BLaER1 (cell line): ENCODE data around the gene SLC6A3.
A peak's percentile ranks its signal among the peaks of the same experiment; 100 is the strongest.

Source experiments
- H3K27ac ChIP-seq: shearing (Covaris generic); formaldehyde crosslinking; 2 replicates; pipeline ENCODE4 v1.8.1; 2022
- H3K27me3 ChIP-seq: shearing (Covaris generic); formaldehyde crosslinking; 2 replicates; pipeline ENCODE4 v1.8.1; 2022
- H3K36me3 ChIP-seq: shearing (Covaris generic); formaldehyde crosslinking; 2 replicates; pipeline ENCODE4 v1.8.1; 2022
- H3K4me1 ChIP-seq: shearing (Covaris generic); formaldehyde crosslinking; 2 replicates; pipeline ENCODE4 v1.8.1; 2022
- H3K4me2 ChIP-seq: shearing (Covaris generic); formaldehyde crosslinking; 2 replicates; pipeline ENCODE4 v1.8.1; 2022
- H3K4me3 ChIP-seq: shearing (Covaris generic); formaldehyde crosslinking; 2 replicates; pipeline ENCODE4 v1.8.1; 2022
- H3K9ac ChIP-seq: shearing (Covaris generic); formaldehyde crosslinking; 2 replicates; pipeline ENCODE4 v1.8.1; 2022
- H3K9me3 ChIP-seq: shearing (Covaris generic); formaldehyde crosslinking; 2 replicates; pipeline ENCODE4 v1.8.1; 2022
- H4K20me1 ChIP-seq: shearing (Covaris generic); formaldehyde crosslinking; 2 replicates; pipeline ENCODE4 v1.8.1; 2022
- Cebpa-rat ChIP-seq: shearing (Covaris generic); IDR thresholded peaks from 2 replicates; pipeline ENCODE4 v1.8.1; 2022

The SLC6A3 gene

DNA sequence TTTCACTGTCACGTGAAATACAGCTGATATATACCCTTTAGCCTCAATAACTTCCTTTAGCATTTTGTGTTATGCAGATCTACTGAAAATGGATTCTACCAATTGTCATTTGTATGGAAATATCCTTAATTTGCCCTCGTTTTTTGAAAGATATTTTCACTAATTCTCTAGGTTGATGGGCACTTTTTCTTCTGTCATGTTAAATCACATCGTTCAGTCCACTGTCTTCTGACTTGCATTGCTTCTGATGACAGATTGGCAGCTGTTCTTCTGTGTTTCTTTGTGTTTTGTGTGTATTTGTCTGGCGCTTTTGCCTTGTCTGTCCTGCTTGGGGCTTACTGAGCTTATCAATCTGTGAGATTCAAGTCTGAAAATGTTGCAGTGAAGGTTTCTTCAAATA, 90.7 kb downstream of the SLC6A3 start:
- TF ChIP-seq Cebpa-rat, result no peak
- no peaks in the 10 kb centered on the region for H3K9me3 ChIP-seq
- peaks cover 13% of the 10 kb centered on the region for H3K4me1 ChIP-seq
- no peak overlapping the region for H3K4me3 ChIP-seq
- H3K27me3 ChIP-seq, result no peaks in the 10 kb centered on the region
- no peaks in the 10 kb centered on the region for H4K20me1 ChIP-seq
- H3K27ac ChIP-seq, result no peak overlapping the region
- H3K9ac ChIP-seq, result no peak overlapping the region
- H3K36me3 ChIP-seq, result no peaks in the 10 kb centered on the region
- no peak overlapping the region for H3K4me2 ChIP-seq

DNA sequence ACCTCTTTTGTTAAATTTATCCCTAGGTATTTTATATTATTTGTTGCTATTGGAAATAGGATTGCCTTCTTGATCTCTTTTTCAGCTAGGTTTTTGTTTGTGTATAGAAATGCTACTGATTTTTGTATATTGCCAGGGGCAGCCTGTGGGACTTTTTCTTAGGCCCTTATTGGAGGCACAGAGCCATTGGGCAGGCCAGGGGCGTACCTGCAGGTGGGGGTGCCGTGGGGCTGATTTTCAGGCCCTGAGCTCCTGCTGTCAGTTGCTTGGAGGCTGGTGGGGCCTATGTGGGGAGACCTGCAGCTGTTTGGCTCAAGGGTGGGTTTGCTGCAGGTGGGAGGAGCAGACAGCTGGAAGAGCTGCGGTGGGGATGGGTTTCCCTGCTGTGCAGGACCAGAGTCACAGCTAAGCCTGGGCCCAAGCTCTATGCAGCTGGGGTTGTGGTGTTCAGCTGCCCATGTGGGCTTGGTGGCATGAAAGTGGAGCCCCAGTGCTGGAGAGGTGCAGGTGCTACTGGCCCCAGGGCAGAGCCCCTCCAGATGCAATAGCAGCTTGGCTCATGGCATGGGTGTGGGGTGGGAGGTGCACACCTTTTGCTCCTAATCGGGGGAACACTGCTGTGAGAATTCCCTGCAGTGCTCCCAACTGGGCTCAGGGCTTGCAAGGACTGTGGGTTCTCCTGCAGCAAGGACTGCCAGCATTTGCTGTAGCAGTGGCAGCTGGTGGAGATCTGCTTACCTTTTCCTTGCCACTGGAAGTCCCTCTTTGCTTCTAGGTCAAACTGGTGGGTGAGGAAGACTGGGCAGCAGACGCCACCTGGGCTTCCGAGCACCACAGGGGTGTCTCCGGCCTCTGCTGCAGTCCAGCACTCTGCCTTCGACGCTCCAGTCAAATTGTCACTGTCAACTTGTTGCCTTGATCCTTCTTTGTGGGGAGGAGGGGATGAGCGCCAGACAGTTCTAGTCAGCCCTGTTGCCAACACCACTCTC, 92.7 kb downstream of the SLC6A3 start:
- no peak overlapping the region for H3K4me3 ChIP-seq
- no peak overlapping the region for H3K9ac ChIP-seq
- peak overlapping the region; percentile 5; the same call in 1 of the 2 replicates for H3K4me2 ChIP-seq
- H3K36me3 ChIP-seq, result no peaks in the 10 kb centered on the region
- TF ChIP-seq Cebpa-rat, result no peak
- no peaks in the 10 kb centered on the region for H3K27me3 ChIP-seq
- no peaks in the 10 kb centered on the region for H3K9me3 ChIP-seq
- no peaks in the 10 kb centered on the region for H4K20me1 ChIP-seq
- H3K27ac ChIP-seq, result no peak overlapping the region
- H3K4me1 ChIP-seq, result peaks cover 34% of the 10 kb centered on the region

DNA sequence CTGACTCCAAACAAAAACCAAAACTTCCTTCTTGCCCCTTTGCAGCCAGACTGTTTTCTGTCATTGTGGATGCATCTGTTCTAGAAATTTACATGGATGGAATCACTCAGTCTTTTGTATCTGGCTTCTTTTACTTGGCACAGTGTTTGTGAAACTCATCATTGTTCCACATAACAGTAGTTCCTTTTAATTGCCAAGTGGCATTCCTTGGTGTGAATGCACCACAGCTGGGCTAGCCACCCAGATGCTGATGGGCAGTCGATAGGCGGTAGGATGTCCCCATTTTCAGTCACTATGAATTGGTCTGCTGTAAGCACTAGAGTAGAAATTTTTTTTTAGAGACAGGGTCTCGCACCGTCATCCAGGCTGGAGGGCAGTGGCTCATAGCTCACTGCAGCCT, 94.1 kb downstream of the SLC6A3 start:
- Histone ChIP-seq H3K27me3 (no peaks in the 10 kb centered on the region), H3K4me1 (peaks cover 46% of the 10 kb centered on the region)

DNA sequence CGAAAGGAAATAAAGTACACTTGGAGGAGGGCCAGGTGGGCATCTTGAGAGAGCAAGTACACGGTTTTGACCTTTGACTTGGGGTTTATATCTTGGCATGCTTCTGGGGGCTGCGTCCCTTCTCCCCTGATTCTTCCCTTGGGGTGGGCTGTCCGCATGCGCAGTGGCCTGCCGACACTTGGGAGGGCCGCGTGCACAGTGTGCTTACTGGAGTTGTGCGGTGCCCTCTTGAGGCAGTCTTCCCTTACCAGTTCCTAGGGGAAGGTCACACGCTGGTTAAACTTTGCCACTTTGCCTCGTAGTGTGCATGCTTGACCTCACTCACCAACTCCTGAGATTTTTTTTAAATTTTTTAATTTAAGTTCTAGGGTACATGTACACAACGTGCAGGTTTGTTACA, 96.0 kb downstream of the SLC6A3 start:
- H3K27ac ChIP-seq, result no peak overlapping the region
- H3K9ac ChIP-seq, result no peak overlapping the region
- H3K4me2 ChIP-seq, result peak overlapping the region; percentile 62

More for the DNA sequence above, 94.1 kb downstream of the SLC6A3 start:
- H3K4me2 ChIP-seq, result no peak overlapping the region
- no peaks in the 10 kb centered on the region for H4K20me1 ChIP-seq
- no peak overlapping the region for H3K27ac ChIP-seq
- H3K9me3 ChIP-seq, result no peaks in the 10 kb centered on the region
- no peak overlapping the region for H3K9ac ChIP-seq
- H3K36me3 ChIP-seq, result no peaks in the 10 kb centered on the region
- H3K4me3 ChIP-seq, result no peak overlapping the region
- no peak for TF ChIP-seq Cebpa-rat

DNA sequence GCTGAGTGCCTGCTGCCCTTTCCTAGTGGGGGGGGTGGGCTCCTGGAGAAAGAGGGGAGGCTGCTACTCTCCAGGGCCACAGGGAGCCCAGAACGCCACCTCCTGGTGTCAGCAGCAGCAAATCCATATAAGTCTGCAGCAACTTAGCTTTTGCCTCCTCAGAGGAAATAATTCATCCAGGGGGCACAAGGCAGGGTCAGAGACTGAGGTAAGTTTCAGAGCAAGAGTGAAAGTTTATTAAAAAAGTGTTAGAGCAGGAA, 96.3 kb downstream of the SLC6A3 start:
- TF ChIP-seq Cebpa-rat, result no peak
- Histone ChIP-seq H3K36me3 (no peaks in the 10 kb centered on the region), H3K27me3 (no peaks in the 10 kb centered on the region), H3K4me2 (peak overlapping the region; percentile 62), H3K9me3 (no peaks in the 10 kb centered on the region), H4K20me1 (peaks cover 5% of the 10 kb centered on the region), H3K9ac (no peak overlapping the region), H3K4me3 (no peak overlapping the region), H3K27ac (0 out of 2 replicates have a peak overlapping the region, but pooled peaks have one; percentile 19), H3K4me1 (peaks cover 58% of the 10 kb centered on the region)

More for the DNA sequence above, 96.0 kb downstream of the SLC6A3 start:
- Histone ChIP-seq H3K4me1 (peaks cover 55% of the 10 kb centered on the region), H3K36me3 (no peaks in the 10 kb centered on the region), H4K20me1 (peaks cover 2% of the 10 kb centered on the region; the same call in 1 of the 2 replicates), H3K4me3 (no peak overlapping the region), H3K9me3 (no peaks in the 10 kb centered on the region), H3K27me3 (no peaks in the 10 kb centered on the region)
- no peak for TF ChIP-seq Cebpa-rat

DNA sequence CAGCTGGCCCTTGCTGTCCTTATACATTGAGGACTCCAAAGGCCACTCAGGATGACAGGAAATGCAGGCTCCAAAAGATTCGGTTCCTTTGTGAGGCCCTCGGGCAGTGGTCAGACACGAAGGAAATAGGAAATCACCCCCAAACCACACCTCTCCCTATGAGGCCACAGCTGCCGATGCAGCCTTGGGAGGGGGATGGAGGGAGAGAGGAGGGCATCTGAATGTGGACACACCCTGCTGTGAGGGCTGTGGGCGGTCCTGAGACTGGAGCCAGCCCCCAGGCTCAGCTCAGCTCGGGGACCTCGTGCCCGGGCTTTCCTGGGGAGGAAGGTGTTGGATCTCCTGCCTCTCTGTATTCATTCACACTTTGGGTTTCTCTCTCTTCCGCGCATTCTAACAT, 97.7 kb downstream of the SLC6A3 start:
- peaks cover 10% of the 10 kb centered on the region for H3K36me3 ChIP-seq
- peak overlapping the region; percentile 62 for H3K4me2 ChIP-seq
- H3K9ac ChIP-seq, result no peak overlapping the region
- H3K9me3 ChIP-seq, result no peaks in the 10 kb centered on the region
- H4K20me1 ChIP-seq, result peaks cover 18% of the 10 kb centered on the region
- TF ChIP-seq Cebpa-rat, result no peak
- peaks cover 66% of the 10 kb centered on the region for H3K4me1 ChIP-seq
- peak overlapping the region; percentile 16; the same call in 1 of the 2 replicates for H3K27ac ChIP-seq
- H3K4me3 ChIP-seq, result no peak overlapping the region
- no peaks in the 10 kb centered on the region for H3K27me3 ChIP-seq

DNA sequence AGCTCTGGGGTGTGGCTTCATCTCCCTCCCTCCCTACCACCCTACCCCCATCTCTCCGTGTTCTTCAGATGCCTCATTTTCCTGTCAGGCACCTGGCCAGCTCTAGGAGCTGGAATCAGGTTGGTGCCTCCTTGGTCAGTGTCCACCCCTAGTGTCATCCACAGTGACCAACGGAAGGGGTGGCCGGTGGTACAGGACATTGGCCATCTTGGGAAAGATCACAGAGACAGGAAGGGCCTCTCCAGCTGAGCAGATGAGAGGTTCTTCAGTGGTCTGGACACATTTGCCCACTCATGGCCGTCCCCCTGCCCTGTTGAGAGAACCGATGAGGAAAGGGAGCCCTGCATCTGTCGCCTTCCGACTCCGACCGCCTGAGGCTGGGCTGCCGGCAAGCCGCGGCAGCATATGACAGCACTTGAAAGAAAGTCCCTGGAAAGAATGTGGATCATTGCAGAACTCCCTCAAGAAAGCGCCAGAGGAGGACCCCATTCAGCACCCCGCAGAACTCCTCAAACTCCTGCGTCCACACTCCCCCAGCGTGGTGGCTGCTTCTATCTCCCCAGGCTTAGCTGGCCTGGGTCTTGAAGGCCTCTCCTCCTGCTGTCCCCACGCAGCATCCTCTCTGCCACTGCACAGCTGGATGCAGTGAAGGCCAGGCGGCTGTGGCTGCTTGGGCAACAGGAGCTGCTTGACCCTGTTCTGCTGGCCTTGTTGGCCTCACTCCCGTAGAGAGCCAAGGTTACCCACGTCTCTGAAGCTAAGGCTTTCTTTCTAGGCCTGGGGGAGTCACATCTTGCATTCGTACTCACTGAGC, 98.4 kb downstream of the SLC6A3 start:
- peak overlapping the region; percentile 96 for H3K4me2 ChIP-seq
- H3K4me1 ChIP-seq, result peaks cover 68% of the 10 kb centered on the region
- peaks cover 26% of the 10 kb centered on the region for H4K20me1 ChIP-seq
- no peak overlapping the region for H3K4me3 ChIP-seq
- H3K9ac ChIP-seq, result no peak overlapping the region
- no peaks in the 10 kb centered on the region for H3K27me3 ChIP-seq
- no peaks in the 10 kb centered on the region for H3K9me3 ChIP-seq
- H3K36me3 ChIP-seq, result peaks cover 18% of the 10 kb centered on the region
- H3K27ac ChIP-seq, result peak overlapping the region; percentile 16; the same call in 1 of the 2 replicates
- no peak for TF ChIP-seq Cebpa-rat

DNA sequence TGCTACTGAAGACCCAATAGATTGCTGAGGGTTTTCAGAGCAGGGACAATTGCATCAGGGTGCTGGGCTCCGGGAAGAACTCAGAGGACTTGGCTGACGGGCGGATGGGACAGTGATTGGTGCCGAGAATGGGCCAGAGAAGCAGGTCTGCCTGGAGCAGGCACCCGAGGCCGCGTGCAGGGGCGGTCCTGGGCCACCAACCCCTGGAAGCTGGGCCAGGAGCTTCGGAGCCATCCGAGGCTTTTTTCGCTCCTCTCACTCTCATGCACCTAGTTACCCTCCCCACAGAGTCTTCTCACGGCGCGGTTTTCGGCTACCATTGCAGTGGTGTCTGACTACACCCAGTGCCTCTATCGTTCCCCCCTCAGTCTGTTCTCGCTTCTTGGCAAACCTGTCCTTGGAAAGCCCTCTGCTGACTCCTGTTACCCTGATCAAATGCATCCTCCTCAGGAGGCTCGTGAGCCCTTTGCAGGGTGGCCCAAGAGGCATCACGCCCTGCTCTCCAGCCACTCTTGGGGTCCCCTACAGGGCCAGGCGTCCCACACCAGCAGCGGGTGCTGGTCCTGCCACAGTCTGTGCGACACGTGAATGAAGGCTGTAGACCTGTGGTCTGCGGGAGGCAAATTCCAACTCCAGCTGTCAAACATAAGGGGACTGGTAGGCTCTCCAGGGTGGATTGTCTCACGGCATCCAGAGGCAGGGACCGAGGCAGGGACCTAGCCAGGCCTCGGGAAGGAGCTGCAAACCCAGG, 99.2 kb downstream of the SLC6A3 start:
- Histone ChIP-seq H3K27ac (no peak overlapping the region; the same call in 1 of the 2 replicates), H3K4me1 (peaks cover 76% of the 10 kb centered on the region), H3K9ac (peak overlapping the region; percentile 88), H3K9me3 (no peaks in the 10 kb centered on the region), H4K20me1 (peaks cover 34% of the 10 kb centered on the region), H3K4me3 (peak overlapping the region; percentile 91), H3K4me2 (peak overlapping the region; percentile 96), H3K27me3 (no peaks in the 10 kb centered on the region), H3K36me3 (peaks cover 25% of the 10 kb centered on the region)
- no peak for TF ChIP-seq Cebpa-rat

DNA sequence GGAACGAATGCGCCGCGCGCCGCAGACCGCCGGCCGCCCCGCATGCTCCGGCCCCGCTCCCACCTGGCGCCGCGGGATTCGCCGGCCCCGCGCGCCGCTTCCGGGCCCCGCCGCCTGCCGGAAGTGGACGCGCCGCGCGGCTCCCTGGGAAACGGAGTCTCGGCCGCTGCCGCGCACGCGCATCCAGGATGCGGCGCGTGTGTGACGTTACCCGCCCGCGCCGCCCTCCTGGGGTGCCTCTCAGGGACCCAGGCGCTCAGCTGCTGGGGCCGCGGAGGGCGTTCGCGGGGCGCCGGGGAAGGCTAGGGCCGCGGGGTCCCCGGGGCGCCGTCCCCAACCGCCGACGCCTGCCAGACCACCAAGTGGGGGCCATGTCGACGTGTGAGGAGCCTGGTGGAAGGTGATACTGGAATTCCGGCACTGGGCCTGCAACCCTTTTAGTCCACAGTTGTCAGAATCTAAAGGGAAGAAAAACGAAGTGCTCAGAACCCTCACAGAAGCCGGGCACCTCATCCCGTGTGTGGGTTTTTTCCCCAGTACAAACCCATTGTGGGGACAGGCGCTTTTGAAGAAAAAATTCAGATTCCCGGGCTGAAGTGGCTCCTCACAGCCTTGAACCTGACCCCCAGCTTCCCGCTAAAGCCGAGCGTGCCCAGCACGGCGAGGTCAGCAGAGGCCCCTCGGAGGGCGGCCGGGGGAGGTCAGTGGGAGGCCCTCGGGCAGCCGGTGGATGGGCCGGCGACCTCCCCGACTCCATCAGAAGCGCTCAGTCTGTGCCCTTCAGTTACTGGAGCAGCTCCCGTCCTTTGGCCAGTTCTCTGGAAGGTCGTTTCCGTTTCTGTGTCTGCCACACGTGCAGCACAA, 100.0 kb downstream of the SLC6A3 start, which contains the start of gene CLPTM1L:
TSS of gene CLPTM1L (minus strand) at position 125 of the 864 bp plus-strand sequence. CDS start 258 bp downstream, outside the sequence.
- peak within 1 kb of the TSS; percentile 89 for H3K27ac ChIP-seq
- peaks cover 34% of the 10 kb centered on the region for H3K36me3 ChIP-seq
- H3K4me2 ChIP-seq, result peak within 1 kb of the TSS; percentile 96
- no peaks in the 10 kb centered on the region for H3K9me3 ChIP-seq
- peak within 1 kb of the TSS; percentile 91 for H3K4me3 ChIP-seq
- TF ChIP-seq Cebpa-rat, result no peak
- H4K20me1 ChIP-seq, result peaks cover 42% of the 10 kb centered on the region
- H3K27me3 ChIP-seq, result no peaks in the 10 kb centered on the region
- H3K9ac ChIP-seq, result peak within 1 kb of the TSS; percentile 88
- H3K4me1 ChIP-seq, result peaks cover 76% of the 10 kb centered on the region
